BJ (cell line): ENCODE data around the gene AKR7A2. TPM values are rescaled to one million over a fixed set of nuclear protein-coding genes. Genes with fewer than 3 reads are reported as not detected.

Experiments
- CTCF ChIA-PET: fragments of 350-600 bp; formaldehyde crosslinking; extraction: SDS; loops from one replicate; lab custom pipeline; 2021; ENCODE audit warnings: antibody characterized with exemption, inconsistent platforms; lab: Yijun Ruan, JAX
- POLR2A ChIA-PET: fragments of 300-600 bp; sonication (Branson Sonifier 250); formaldehyde crosslinking; extraction: SDS; loops from one replicate; lab custom pipeline; 2021; ENCODE audit warnings: antibody characterized with exemption; lab: Charles Lee
- DNase-seq: peaks from one replicate; pipeline ENCODE4 v3.0.0-alpha.2; 2011; ENCODE audit warnings: low read depth
- H3K27me3 ChIP-seq: 2 replicates; pipeline ENCODE4 v1.6.0; 2011; ENCODE audit warnings: low read length; ENCODE audit not compliant: control insufficient read depth, insufficient read depth
- H3K36me3 ChIP-seq: 2 replicates; pipeline ENCODE4 v1.5.1; 2011; ENCODE audit warnings: low read length; ENCODE audit not compliant: control insufficient read depth, insufficient read depth
- H3K4me3 ChIP-seq: 2 replicates; pipeline ENCODE4 v1.5.1; 2011; ENCODE audit warnings: low read depth, mild to moderate bottlenecking, control low read depth, low read length
- polyA plus RNA-seq: library from polyadenylated mRNA; depleted of rRNA; stranded (reverse); fragments of >200 nt; gene quantifications from 2 replicates; pipeline ENCODE4 v1.2.3, GENCODE V29; 2011
- TF ChIP-seq, protein P1 (sequence below): IDR thresholded peaks from 2 replicates; pipeline ENCODE4 v1.5.1; 2011; ENCODE audit warnings: low read depth, mild to moderate bottlenecking, control low read depth, inconsistent platforms, low read length, moderate library complexity; ENCODE audit not compliant: insufficient read depth

Gene AKR7A2
- polyA plus RNA-seq, 1 experiment = 73.6 TPM

DNA sequence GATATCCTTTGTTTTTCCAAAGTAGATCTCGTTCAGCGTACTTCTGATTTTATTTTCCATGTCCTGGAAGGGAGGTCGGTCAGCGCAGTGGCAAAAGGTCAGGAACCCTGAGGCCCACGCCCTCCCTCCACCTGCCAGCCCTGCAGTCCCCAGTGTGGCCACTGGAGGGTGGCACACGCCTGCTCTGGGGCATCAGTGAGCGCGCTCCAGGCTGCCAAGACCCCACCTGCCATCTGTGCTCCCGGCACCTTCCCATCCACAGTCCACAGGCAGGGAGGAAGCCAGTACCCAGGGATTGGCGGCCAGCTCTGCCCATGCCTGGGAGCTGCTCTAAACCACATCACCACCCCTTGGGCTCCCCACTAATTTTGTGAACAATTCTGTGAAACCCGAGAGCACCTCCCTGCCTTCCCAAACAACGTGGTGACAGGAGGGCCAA is 32.4 kb upstream of the AKR7A2 start:
- CTCF ChIA-PET = interaction anchor here (0.6 to 4.7 kb wide), 23 partner anchors 10 to 361 kb away, joined by 3 to 22 read pairs (median 3); no protein-coding TSS in a partner anchor
- POLR2A ChIA-PET = no interaction called here

DNA sequence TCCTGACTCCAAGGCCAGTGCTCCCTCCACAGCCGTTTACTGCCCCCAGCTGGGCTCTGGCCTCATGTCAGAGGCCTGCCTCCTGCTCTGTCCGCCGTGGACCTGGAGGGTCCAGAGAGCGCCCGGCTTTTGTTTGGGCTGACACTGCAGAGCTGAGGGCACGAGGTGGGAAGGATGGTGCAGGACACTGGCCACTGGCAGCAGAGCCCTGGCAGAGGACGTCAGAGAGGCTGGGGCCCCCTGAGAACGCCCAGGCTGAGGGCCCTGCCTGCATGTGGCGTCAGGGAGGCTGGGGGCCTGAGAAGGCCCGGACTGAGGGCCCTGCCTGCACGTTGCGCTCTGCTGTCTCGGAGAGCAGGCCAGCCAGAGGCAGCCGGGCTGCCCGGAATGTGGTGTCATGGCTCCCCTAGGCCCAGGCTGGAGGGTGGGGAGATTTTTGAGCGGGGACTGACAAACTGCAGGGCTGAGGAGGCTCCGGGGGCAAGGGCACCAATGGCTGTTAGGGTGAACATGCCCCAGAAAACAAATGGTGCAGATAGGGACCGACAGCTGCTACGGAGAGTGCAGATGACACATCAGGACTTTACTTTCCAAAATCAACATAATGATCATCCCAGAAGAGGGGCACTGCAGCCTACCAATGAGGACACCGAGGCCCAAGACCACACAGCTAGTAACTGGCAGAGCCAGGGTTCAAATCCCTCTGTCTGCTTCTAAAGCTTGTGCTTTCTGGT is 31.8 kb upstream of the AKR7A2 start:
- POLR2A ChIA-PET = no interaction called here
- Histone ChIP-seq H3K4me3 (no peak overlapping the region), H3K36me3 (peaks cover 43% of the 10 kb centered on the region), H3K27me3 (no peaks in the 10 kb centered on the region)
- TF ChIP-seq, protein P1, sequence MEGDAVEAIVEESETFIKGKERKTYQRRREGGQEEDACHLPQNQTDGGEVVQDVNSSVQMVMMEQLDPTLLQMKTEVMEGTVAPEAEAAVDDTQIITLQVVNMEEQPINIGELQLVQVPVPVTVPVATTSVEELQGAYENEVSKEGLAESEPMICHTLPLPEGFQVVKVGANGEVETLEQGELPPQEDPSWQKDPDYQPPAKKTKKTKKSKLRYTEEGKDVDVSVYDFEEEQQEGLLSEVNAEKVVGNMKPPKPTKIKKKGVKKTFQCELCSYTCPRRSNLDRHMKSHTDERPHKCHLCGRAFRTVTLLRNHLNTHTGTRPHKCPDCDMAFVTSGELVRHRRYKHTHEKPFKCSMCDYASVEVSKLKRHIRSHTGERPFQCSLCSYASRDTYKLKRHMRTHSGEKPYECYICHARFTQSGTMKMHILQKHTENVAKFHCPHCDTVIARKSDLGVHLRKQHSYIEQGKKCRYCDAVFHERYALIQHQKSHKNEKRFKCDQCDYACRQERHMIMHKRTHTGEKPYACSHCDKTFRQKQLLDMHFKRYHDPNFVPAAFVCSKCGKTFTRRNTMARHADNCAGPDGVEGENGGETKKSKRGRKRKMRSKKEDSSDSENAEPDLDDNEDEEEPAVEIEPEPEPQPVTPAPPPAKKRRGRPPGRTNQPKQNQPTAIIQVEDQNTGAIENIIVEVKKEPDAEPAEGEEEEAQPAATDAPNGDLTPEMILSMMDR = no peak
- DNase-seq = no peak
- CTCF ChIA-PET = interaction anchor here (0.6 to 4.7 kb wide), 22 partner anchors 9 to 317 kb away, joined by 3 to 22 read pairs (median 4); no protein-coding TSS in a partner anchor

More for the DNA sequence above, 32.4 kb upstream of the AKR7A2 start:
- no peak for DNase-seq
- peaks cover 44% of the 10 kb centered on the region for H3K36me3 ChIP-seq
- H3K4me3 ChIP-seq = no peak overlapping the region
- H3K27me3 ChIP-seq = no peaks in the 10 kb centered on the region
- TF ChIP-seq, protein P1 = peak; percentile 93

DNA sequence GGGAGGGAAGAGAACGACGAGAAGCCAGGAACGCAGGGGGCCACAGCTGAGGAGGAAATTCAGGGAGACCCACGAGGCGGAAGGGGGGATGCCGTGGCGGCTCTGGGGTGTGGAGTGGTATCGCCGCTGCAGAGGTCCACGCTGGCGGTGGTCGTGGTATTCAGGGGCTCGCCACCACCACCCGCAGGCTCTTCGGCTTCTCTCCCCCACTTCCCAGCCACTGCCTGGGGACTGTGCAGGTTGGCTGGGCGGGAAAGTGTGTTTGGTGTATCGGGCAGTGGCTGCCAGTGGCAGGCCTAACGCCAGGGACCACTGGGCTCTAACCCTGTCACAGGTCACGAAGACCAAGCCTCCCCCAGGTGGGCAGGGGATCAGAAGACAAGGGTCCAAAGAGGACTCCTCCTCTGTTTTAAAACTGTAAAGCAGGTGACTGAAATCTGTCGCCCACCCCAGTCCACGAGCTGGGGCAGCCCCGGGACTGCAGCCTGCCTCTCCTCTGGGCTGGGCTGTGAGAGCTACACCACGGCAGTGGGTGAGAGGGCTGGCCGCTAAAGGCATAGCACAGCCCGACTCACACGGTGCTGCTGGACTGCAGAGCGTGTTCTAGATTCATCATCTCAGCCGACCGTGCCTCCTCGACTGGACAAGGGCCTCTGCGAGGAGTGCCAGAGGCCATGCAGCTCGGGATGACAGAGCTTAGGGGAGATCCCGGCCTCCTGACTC is 31.1 kb upstream of the AKR7A2 start:
- Histone ChIP-seq H3K36me3 (peaks cover 43% of the 10 kb centered on the region), H3K4me3 (no peak overlapping the region), H3K27me3 (no peaks in the 10 kb centered on the region)
- TF ChIP-seq, protein P1 = no peak
- ChIA-PET CTCF (interaction anchor here (0.7 to 4.7 kb wide), 11 partner anchors 10 to 308 kb away, joined by 3 to 22 read pairs (median 4); no protein-coding TSS in a partner anchor), POLR2A (no interaction called here)
- no peak for DNase-seq

DNA sequence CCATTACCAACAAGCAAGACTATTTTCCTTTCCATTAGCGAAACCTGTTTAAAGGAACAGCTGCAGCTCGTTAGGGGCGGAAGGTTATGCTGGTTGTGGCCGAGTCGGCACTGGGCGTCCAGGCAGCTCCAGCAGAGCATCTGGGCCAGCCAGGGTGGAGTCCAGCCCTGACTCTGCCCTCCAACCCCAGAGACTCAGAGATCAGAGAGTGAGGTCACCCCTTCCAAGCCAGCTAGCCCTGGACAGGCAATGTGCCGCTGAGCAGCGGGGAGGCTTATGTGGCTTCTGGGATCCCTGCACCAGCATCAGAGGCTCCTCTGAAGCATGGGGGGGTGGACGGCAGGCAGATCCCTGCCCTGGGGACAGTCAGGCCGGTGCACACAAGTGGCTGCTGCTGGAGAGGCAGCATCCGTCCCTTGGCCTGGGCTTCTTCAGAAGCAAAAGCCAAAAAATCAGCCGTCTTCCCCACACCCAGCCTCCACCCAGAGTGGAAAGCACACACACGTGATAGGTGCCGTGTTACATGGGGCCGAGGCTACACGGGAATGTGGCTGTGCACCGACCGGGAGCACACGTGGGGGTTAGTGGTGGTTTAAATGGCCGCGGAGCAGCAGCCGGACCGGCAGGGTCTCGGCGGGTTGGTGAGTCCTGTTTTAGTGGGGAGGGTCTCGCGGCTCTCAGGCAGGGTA is 30.3 kb upstream of the AKR7A2 start:
- no peak for DNase-seq
- TF ChIP-seq, protein P1 = no peak
- Histone ChIP-seq H3K36me3 (peaks cover 42% of the 10 kb centered on the region), H3K27me3 (no peaks in the 10 kb centered on the region), H3K4me3 (no peak overlapping the region)
- ChIA-PET POLR2A (no interaction called here), CTCF (interaction anchor here (0.6 to 4.7 kb wide), 22 partner anchors 8 to 363 kb away, joined by 3 to 22 read pairs (median 4); no protein-coding TSS in a partner anchor)
